CD4-positive, CD25-positive, alpha-beta regulatory T cell (primary cell): ENCODE data around the gene EPHA7. TPM values are rescaled to one million over a fixed set of nuclear protein-coding genes. Genes with fewer than 3 reads are reported as not detected.

ENCODE experiments used
- ATAC-seq, 2 donors: fragments of 150-1000 bp; cut with Tn5 transposase; one replicate each; pipeline ENCODE4 v1.10.0; 2021; ENCODE audit warnings: low read depth in 2 of 2, moderate number of reproducible peaks in 2 of 2, moderate library complexity in 1 of 2
- DNase-seq, 3 donors: peaks; one replicate each; pipeline versions ENCODE4 v3.0.0 to v3.0.0-alpha.2; 2012 to 2022; ENCODE audit warnings: mixed read lengths in 1 of 3
- H3K27ac ChIP-seq: one replicate; pipeline ENCODE4 v1.7.0; 2013; ENCODE audit warnings: mild to moderate bottlenecking, low read length; ENCODE audit not compliant: insufficient read depth, poor library complexity, severe bottlenecking
- H3K27me3 ChIP-seq: one replicate; pipeline ENCODE4 v1.7.0; 2013; ENCODE audit warnings: low read length; ENCODE audit not compliant: control insufficient read depth, insufficient read depth
- H3K36me3 ChIP-seq: one replicate; pipeline ENCODE4 v1.7.0; 2013; ENCODE audit warnings: mild to moderate bottlenecking, low read length, moderate library complexity; ENCODE audit not compliant: control insufficient read depth, insufficient read depth
- H3K4me1 ChIP-seq: 2 replicates; pipeline ENCODE4 v1.7.0; 2013; ENCODE audit warnings: mild to moderate bottlenecking, low read length; ENCODE audit not compliant: insufficient read depth, control insufficient read depth, poor library complexity, severe bottlenecking
- H3K4me3 ChIP-seq: one replicate; pipeline ENCODE4 v1.7.0; 2013; ENCODE audit warnings: low read depth, mild to moderate bottlenecking, low read length, moderate library complexity
- H3K9me3 ChIP-seq, 2 experiments: 1 replicate in 1 of 2; 2 replicates in 1 of 2; pipeline ENCODE4 v1.7.0; 2013; ENCODE audit warnings: low read length in 2 of 2, mild to moderate bottlenecking in 1 of 2, moderate library complexity in 1 of 2; ENCODE audit not compliant: control insufficient read depth in 2 of 2
- H3K27ac Mint-ChIP-seq, 3 donors: one replicate each; pipeline ENCODE4 v1.8.0; 2020 to 2022; ENCODE audit warnings: mild to moderate bottlenecking in 3 of 3, mixed read lengths in 3 of 3, moderate library complexity in 2 of 3
- H3K27me3 Mint-ChIP-seq: one replicate; pipeline ENCODE4 v1.8.0; 2022; ENCODE audit warnings: mild to moderate bottlenecking, mixed read lengths
- H3K36me3 Mint-ChIP-seq: one replicate; pipeline ENCODE4 v1.8.0; 2020; ENCODE audit warnings: mixed read lengths
- H3K4me1 Mint-ChIP-seq, 4 donors: one replicate each; pipeline ENCODE4 v1.8.0; 2020 to 2022; ENCODE audit warnings: mixed read lengths in 4 of 4, mild to moderate bottlenecking in 1 of 4
- H3K4me3 Mint-ChIP-seq, 4 donors: one replicate each; pipeline ENCODE4 v1.8.0; 2020 to 2022; ENCODE audit warnings: mild to moderate bottlenecking in 4 of 4, mixed read lengths in 4 of 4, moderate library complexity in 3 of 4
- H3K9me3 Mint-ChIP-seq, 7 donors: one replicate each; pipeline ENCODE4 v1.8.0; 2020 to 2022; ENCODE audit warnings: mixed read lengths in 7 of 7, mild to moderate bottlenecking in 3 of 7, moderate library complexity in 2 of 7
- polyA plus RNA-seq, 4 donors: library from polyadenylated mRNA; unstranded; fragments of 300-500 nt; fragmentation: Illumina TruSeq; gene quantifications; one replicate each; pipeline ENCODE4 v1.2.3, GENCODE V29; 2021
- total RNA-seq: library from RNA; stranded (reverse); gene quantifications from one replicate; pipeline ENCODE4 v1.2.3, GENCODE V29; 2022

EPHA7 gene
- total and polyA plus RNA-seq, 5 donors from 2014 or later = not detected

- Mint-ChIP-seq H3K27ac (no peak overlapping the region), H3K4me3 (no peak overlapping the region), H3K36me3 (no peaks in the 10 kb centered on the region), H3K9me3 (peaks cover 0 to 15% (median 1%) of the 10 kb centered on the region in 7 donors), H3K4me1 (no peaks in the 10 kb centered on the region), H3K27me3 (no peaks in the 10 kb centered on the region)
- H3K27ac ChIP-seq = no peak overlapping the region
- no peak overlapping the region for H3K4me3 ChIP-seq
- DNase-seq (no peak), ATAC-seq (no peak)
- no peaks in the 10 kb centered on the region for H3K9me3 ChIP-seq
- H3K27me3 ChIP-seq = no peaks in the 10 kb centered on the region
- H3K4me1 ChIP-seq = no peaks in the 10 kb centered on the region
- H3K36me3 ChIP-seq = no peaks in the 10 kb centered on the region
These were observed 75.9 kb downstream of the EPHA7 start for GRCh38 chr6:93343476-93343875.

- Histone ChIP-seq H3K27ac (no peak overlapping the region), H3K9me3 (no peaks in the 10 kb centered on the region), H3K27me3 (no peaks in the 10 kb centered on the region), H3K4me1 (no peaks in the 10 kb centered on the region), H3K36me3 (no peaks in the 10 kb centered on the region), H3K4me3 (no peak overlapping the region)
- Mint-ChIP-seq H3K4me1 (no peaks in the 10 kb centered on the region), H3K9me3 (peaks cover 0 to 8% (median 0%) of the 10 kb centered on the region in 7 donors), H3K27me3 (no peaks in the 10 kb centered on the region), H3K36me3 (no peaks in the 10 kb centered on the region), H3K27ac (no peak overlapping the region), H3K4me3 (no peak overlapping the region)
- no peak for DNase-seq
- no peak for ATAC-seq
These were observed 77.3 kb downstream of the EPHA7 start for GRCh38 chr6:93341900-93342613.

GRCh38 chr6:93337772-93338394 lies 81.5 kb downstream of the EPHA7 start:
- Histone ChIP-seq H3K9me3 (peaks cover 0 to 4% of the 10 kb centered on the region in 2 experiments), H3K4me3 (no peak overlapping the region), H3K27ac (no peak overlapping the region), H3K36me3 (no peaks in the 10 kb centered on the region), H3K27me3 (no peaks in the 10 kb centered on the region), H3K4me1 (no peaks in the 10 kb centered on the region)
- ATAC-seq (no peak), DNase-seq (no peak)
- H3K9me3 Mint-ChIP-seq = peaks cover 0 to 9% (median 1%) of the 10 kb centered on the region in 7 donors
- no peak overlapping the region for H3K4me3 Mint-ChIP-seq
- no peak overlapping the region for H3K27ac Mint-ChIP-seq
- H3K4me1 Mint-ChIP-seq = no peaks in the 10 kb centered on the region
- no peaks in the 10 kb centered on the region for H3K27me3 Mint-ChIP-seq
- no peaks in the 10 kb centered on the region for H3K36me3 Mint-ChIP-seq

GRCh38 chr6:93337014-93337413 lies 82.3 kb downstream of the EPHA7 start:
- Mint-ChIP-seq H3K9me3 (peaks cover 0 to 9% (median 1%) of the 10 kb centered on the region in 7 donors), H3K36me3 (no peaks in the 10 kb centered on the region), H3K27ac (no peak overlapping the region), H3K27me3 (no peaks in the 10 kb centered on the region), H3K4me3 (no peak overlapping the region), H3K4me1 (no peaks in the 10 kb centered on the region)
- H3K9me3 ChIP-seq = peaks cover 0 to 4% of the 10 kb centered on the region in 2 experiments
- DNase-seq (no peak), ATAC-seq (no peak)
- no peaks in the 10 kb centered on the region for H3K36me3 ChIP-seq
- no peak overlapping the region for H3K27ac ChIP-seq
- H3K27me3 ChIP-seq = no peaks in the 10 kb centered on the region
- H3K4me1 ChIP-seq = no peaks in the 10 kb centered on the region
- H3K4me3 ChIP-seq = no peak overlapping the region

GRCh38 chr6:93329301-93330000 lies 89.9 kb downstream of the EPHA7 start:
- no peak for DNase-seq
- no peaks in the 10 kb centered on the region for H3K36me3 ChIP-seq
- H3K9me3 ChIP-seq = peaks cover 0 to 4% of the 10 kb centered on the region in 2 experiments
- Mint-ChIP-seq H3K36me3 (no peaks in the 10 kb centered on the region), H3K4me3 (no peak overlapping the region), H3K4me1 (no peaks in the 10 kb centered on the region), H3K27ac (no peak overlapping the region), H3K9me3 (peaks cover 2 to 12% (median 4%) of the 10 kb centered on the region in 7 donors), H3K27me3 (no peaks in the 10 kb centered on the region)
- no peak overlapping the region for H3K4me3 ChIP-seq
- no peaks in the 10 kb centered on the region for H3K4me1 ChIP-seq
- H3K27me3 ChIP-seq = no peaks in the 10 kb centered on the region
- no peak overlapping the region for H3K27ac ChIP-seq
- ATAC-seq = no peak

GRCh38 chr6:93327857-93328256 lies 91.5 kb downstream of the EPHA7 start:
- H3K36me3 Mint-ChIP-seq = no peaks in the 10 kb centered on the region
- no peak overlapping the region for H3K4me3 Mint-ChIP-seq
- no peak for DNase-seq
- no peaks in the 10 kb centered on the region for H3K36me3 ChIP-seq
- H3K4me1 Mint-ChIP-seq = no peaks in the 10 kb centered on the region
- H3K9me3 Mint-ChIP-seq = peaks cover 2 to 8% (median 3%) of the 10 kb centered on the region in 7 donors
- no peak for ATAC-seq
- no peaks in the 10 kb centered on the region for H3K9me3 ChIP-seq
- no peaks in the 10 kb centered on the region for H3K4me1 ChIP-seq
- no peaks in the 10 kb centered on the region for H3K27me3 ChIP-seq
- H3K27ac ChIP-seq = no peak overlapping the region
- H3K4me3 ChIP-seq = no peak overlapping the region
- no peaks in the 10 kb centered on the region for H3K27me3 Mint-ChIP-seq
- H3K27ac Mint-ChIP-seq = no peak overlapping the region

GRCh38 chr6:93325761-93326160 lies 93.6 kb downstream of the EPHA7 start:
- no peak for ATAC-seq
- no peak overlapping the region for H3K4me3 ChIP-seq
- H3K9me3 ChIP-seq = no peaks in the 10 kb centered on the region
- no peaks in the 10 kb centered on the region for H3K27me3 ChIP-seq
- no peaks in the 10 kb centered on the region for H3K36me3 Mint-ChIP-seq
- H3K27me3 Mint-ChIP-seq = no peaks in the 10 kb centered on the region
- no peak overlapping the region for H3K27ac ChIP-seq
- H3K9me3 Mint-ChIP-seq = peaks cover 2 to 8% (median 3%) of the 10 kb centered on the region in 7 donors
- DNase-seq = no peak
- no peaks in the 10 kb centered on the region for H3K4me1 Mint-ChIP-seq
- H3K36me3 ChIP-seq = no peaks in the 10 kb centered on the region
- H3K4me1 ChIP-seq = no peaks in the 10 kb centered on the region
- no peak overlapping the region for H3K27ac Mint-ChIP-seq
- no peak overlapping the region for H3K4me3 Mint-ChIP-seq
